ENCODE measurements around the gene KLHL11. TPM values are rescaled to one million over a fixed set of nuclear protein-coding genes. Genes with fewer than 3 reads are reported as not detected.
A peak's percentile ranks its signal among the peaks of the same experiment; 100 is the strongest.

The KLHL11 gene
- total RNA-seq, 2 donors from 2014 or later = 13.3 to 15.9 TPM

DNA sequence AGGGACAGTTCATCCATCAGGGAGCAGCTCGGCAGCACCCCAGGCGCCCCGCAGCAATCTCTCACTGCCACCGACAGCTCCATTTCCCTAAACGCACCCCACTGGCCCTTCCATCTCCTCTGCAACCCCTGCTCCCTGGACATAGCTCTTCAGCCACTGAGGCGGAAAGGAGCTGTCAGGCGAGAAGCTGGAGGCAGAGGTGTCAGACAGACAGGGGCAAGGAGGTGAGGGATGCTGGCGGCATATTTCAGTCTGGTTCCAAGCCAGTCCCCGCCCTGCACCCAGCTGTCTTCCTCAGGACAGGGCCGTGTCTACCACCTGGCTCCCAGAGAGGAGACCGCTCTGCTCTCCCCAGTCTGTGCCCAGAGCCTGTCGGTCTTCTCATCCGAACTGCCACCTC is 43.9 kb upstream of the KLHL11 start:
- H3K27me3 ChIP-seq (ENCODE audit: control insufficient read depth, insufficient read depth, low read length, poor library complexity, severe bottlenecking) = no peaks in the 10 kb centered on the region
- Mint-ChIP-seq H3K27ac (no peak overlapping the region), H3K36me3 (ENCODE audit: low read depth) (peaks cover 84% of the 10 kb centered on the region)

DNA sequence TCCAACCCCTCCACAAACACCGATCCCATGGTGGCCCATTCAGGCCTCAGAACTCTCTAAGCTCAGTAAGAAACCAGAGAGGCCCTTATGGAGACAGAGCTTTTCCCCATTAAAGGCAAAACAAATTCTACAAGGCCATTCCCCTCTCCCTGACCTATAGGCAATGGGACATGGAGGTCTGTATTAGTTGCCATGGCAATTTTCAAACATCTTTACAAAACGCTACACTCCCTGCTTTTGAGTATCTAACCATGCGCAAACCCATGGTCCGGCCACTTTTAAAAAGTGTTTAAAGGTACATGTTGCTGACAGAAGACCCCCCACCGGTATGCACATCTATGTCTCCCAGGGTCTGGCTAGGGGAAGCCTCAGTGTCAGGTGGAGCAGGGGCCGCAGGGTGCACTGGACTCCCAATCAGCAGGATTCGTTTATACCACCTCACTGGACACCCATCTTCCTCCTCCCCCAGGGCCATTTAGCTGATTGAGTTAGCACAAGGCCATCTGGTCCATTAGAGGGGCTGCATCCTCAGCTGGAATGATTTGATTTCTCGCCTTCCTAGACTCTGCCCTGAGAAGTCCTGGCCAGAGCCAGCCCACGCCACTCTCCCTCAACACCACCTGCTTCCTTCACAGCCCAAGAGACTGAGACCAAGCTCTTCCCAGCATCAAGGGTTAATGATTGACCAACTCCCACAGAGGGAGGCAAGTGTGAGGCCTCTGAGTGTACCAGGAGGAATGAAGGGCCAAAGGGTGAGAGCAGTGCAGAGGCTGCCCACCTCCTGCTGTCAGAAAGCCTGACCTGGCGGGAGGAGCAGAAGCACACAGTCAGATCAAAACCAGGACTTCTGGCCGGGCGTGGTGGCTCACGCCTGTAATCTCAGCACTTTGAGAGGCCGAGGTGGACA is 42.7 kb upstream of the KLHL11 start:
- Histone ChIP-seq H3K9me3 (ENCODE audit: control insufficient read depth, low read length) (no peaks in the 10 kb centered on the region), H3K4me3 (ENCODE audit: low read length) (no peak overlapping the region), H3K36me3 (ENCODE audit: control insufficient read depth, insufficient read depth, low read length) (peaks cover 92% of the 10 kb centered on the region), H3K27ac (ENCODE audit: low read depth, low read length) (no peak overlapping the region), H3K4me1 (ENCODE audit: control insufficient read depth, insufficient read depth, low read length) (peaks cover 3% of the 10 kb centered on the region), H3K9ac (ENCODE audit: extremely low read depth, low read length, poor library complexity, severe bottlenecking) (no peak overlapping the region), H3K27me3 (ENCODE audit: control insufficient read depth, insufficient read depth, low read length, poor library complexity, severe bottlenecking) (no peaks in the 10 kb centered on the region)
- H3K27ac Mint-ChIP-seq = peak overlapping the region; percentile 39
- no peak for DNase-seq
- no peaks in the 10 kb centered on the region for H3K9me3 Mint-ChIP-seq
- no peak overlapping the region for H3K4me3 Mint-ChIP-seq
- H3K4me1 Mint-ChIP-seq = peaks cover 18% of the 10 kb centered on the region
- H3K36me3 Mint-ChIP-seq (ENCODE audit: low read depth) = peaks cover 85% of the 10 kb centered on the region
- 93 to 94% methylated on average over 12 to 14 of the region's 14 CpGs for WGBS, 2 experiments (ENCODE audit: insufficient coverage in 1 of 2, insufficient read length in 1 of 2)
- no peaks in the 10 kb centered on the region for H3K27me3 Mint-ChIP-seq (ENCODE audit: insufficient read depth)
- TF ChIP-seq, protein P1, sequence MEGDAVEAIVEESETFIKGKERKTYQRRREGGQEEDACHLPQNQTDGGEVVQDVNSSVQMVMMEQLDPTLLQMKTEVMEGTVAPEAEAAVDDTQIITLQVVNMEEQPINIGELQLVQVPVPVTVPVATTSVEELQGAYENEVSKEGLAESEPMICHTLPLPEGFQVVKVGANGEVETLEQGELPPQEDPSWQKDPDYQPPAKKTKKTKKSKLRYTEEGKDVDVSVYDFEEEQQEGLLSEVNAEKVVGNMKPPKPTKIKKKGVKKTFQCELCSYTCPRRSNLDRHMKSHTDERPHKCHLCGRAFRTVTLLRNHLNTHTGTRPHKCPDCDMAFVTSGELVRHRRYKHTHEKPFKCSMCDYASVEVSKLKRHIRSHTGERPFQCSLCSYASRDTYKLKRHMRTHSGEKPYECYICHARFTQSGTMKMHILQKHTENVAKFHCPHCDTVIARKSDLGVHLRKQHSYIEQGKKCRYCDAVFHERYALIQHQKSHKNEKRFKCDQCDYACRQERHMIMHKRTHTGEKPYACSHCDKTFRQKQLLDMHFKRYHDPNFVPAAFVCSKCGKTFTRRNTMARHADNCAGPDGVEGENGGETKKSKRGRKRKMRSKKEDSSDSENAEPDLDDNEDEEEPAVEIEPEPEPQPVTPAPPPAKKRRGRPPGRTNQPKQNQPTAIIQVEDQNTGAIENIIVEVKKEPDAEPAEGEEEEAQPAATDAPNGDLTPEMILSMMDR (conservative IDR thresholded peaks at IDR 0.05) = no peak

More for the DNA sequence above, 43.9 kb upstream of the KLHL11 start:
- Histone ChIP-seq H3K36me3 (ENCODE audit: control insufficient read depth, insufficient read depth, low read length) (peaks cover 92% of the 10 kb centered on the region), H3K9me3 (ENCODE audit: control insufficient read depth, low read length) (no peaks in the 10 kb centered on the region), H3K27ac (ENCODE audit: low read depth, low read length) (no peak overlapping the region), H3K4me1 (ENCODE audit: control insufficient read depth, insufficient read depth, low read length) (peaks cover 7% of the 10 kb centered on the region), H3K4me3 (ENCODE audit: low read length) (no peak overlapping the region), H3K9ac (ENCODE audit: extremely low read depth, low read length, poor library complexity, severe bottlenecking) (no peak overlapping the region)
- no peaks in the 10 kb centered on the region for H3K9me3 Mint-ChIP-seq
- WGBS, 2 experiments (ENCODE audit: insufficient coverage in 1 of 2, insufficient read length in 1 of 2) = 95% methylated on average over 3 to 13 of the region's 13 CpGs
- no peak overlapping the region for H3K4me3 Mint-ChIP-seq
- H3K4me1 Mint-ChIP-seq = peaks cover 30% of the 10 kb centered on the region
- DNase-seq = no peak
- TF ChIP-seq, protein P1 (conservative IDR thresholded peaks at IDR 0.05) = no peak
- no peaks in the 10 kb centered on the region for H3K27me3 Mint-ChIP-seq (ENCODE audit: insufficient read depth)

DNA sequence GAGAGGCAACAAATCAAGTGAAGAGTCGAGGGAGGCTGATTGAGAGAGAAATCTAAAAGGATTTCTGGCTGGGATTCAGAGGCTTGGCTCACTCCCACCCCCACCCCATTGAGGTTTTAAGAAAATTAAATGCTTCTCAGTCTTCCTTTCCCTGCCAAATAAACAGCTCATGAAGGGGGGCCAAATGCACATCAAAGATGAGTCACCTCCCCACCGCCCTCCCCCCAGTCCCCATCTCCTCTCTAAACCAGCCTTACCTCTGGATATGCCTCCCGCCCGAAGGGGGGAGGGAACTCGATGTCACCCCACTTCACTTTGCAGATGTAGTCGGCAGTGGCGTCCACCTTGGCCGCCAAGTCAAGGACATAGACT is 41.9 kb upstream of the KLHL11 start:
- Histone ChIP-seq H3K4me1 (ENCODE audit: control insufficient read depth, insufficient read depth, low read length) (peaks cover 3% of the 10 kb centered on the region), H3K9ac (ENCODE audit: extremely low read depth, low read length, poor library complexity, severe bottlenecking) (no peak overlapping the region), H3K4me3 (ENCODE audit: low read length) (no peak overlapping the region), H3K27ac (ENCODE audit: low read depth, low read length) (no peak overlapping the region), H3K9me3 (ENCODE audit: control insufficient read depth, low read length) (no peaks in the 10 kb centered on the region), H3K27me3 (ENCODE audit: control insufficient read depth, insufficient read depth, low read length, poor library complexity, severe bottlenecking) (no peaks in the 10 kb centered on the region), H3K36me3 (ENCODE audit: control insufficient read depth, insufficient read depth, low read length) (peaks cover 92% of the 10 kb centered on the region)
- TF ChIP-seq, protein P1 (conservative IDR thresholded peaks at IDR 0.05) = no peak
- Mint-ChIP-seq H3K27me3 (ENCODE audit: insufficient read depth) (no peaks in the 10 kb centered on the region), H3K4me3 (no peak overlapping the region), H3K9me3 (no peaks in the 10 kb centered on the region), H3K36me3 (ENCODE audit: low read depth) (peaks cover 84% of the 10 kb centered on the region), H3K27ac (peak overlapping the region; percentile 80), H3K4me1 (peaks cover 15% of the 10 kb centered on the region)
- no peak for DNase-seq
- 90 to 96% methylated on average over 7 to 8 of the region's 8 CpGs for WGBS, 2 experiments (ENCODE audit: insufficient coverage in 1 of 2, insufficient read length in 1 of 2)
